BLaER1 (cell line): ENCODE measurements around the gene GZF1.

ENCODE experiments used
- H3K27ac ChIP-seq: shearing (Covaris generic); formaldehyde crosslinking; 2 replicates; pipeline ENCODE4 v1.8.1; 2022
- H3K27me3 ChIP-seq: shearing (Covaris generic); formaldehyde crosslinking; 2 replicates; pipeline ENCODE4 v1.8.1; 2022
- H3K36me3 ChIP-seq: shearing (Covaris generic); formaldehyde crosslinking; 2 replicates; pipeline ENCODE4 v1.8.1; 2022
- H3K4me1 ChIP-seq: shearing (Covaris generic); formaldehyde crosslinking; 2 replicates; pipeline ENCODE4 v1.8.1; 2022
- H3K4me2 ChIP-seq: shearing (Covaris generic); formaldehyde crosslinking; 2 replicates; pipeline ENCODE4 v1.8.1; 2022
- H3K4me3 ChIP-seq: shearing (Covaris generic); formaldehyde crosslinking; 2 replicates; pipeline ENCODE4 v1.8.1; 2022
- H3K9ac ChIP-seq: shearing (Covaris generic); formaldehyde crosslinking; 2 replicates; pipeline ENCODE4 v1.8.1; 2022
- H3K9me3 ChIP-seq: shearing (Covaris generic); formaldehyde crosslinking; 2 replicates; pipeline ENCODE4 v1.8.1; 2022
- H4K20me1 ChIP-seq: shearing (Covaris generic); formaldehyde crosslinking; 2 replicates; pipeline ENCODE4 v1.8.1; 2022
- Cebpa-rat ChIP-seq: shearing (Covaris generic); IDR thresholded peaks from 2 replicates; pipeline ENCODE4 v1.8.1; 2022

GZF1 gene

GRCh38 chr20:23386304-23387117 lies 24.5 kb downstream of the GZF1 start:
- Histone ChIP-seq H3K9ac (no peak overlapping the region), H3K4me1 (peaks cover 8% of the 10 kb centered on the region), H4K20me1 (peaks cover 18% of the 10 kb centered on the region; the same call in 1 of the 2 replicates), H3K27ac (no peak overlapping the region), H3K4me2 (no peak overlapping the region), H3K27me3 (no peaks in the 10 kb centered on the region), H3K9me3 (no peaks in the 10 kb centered on the region), H3K4me3 (no peak overlapping the region), H3K36me3 (peaks cover 79% of the 10 kb centered on the region)
- no peak for TF ChIP-seq Cebpa-rat

GRCh38 chr20:23387118-23387443 lies 25.1 kb downstream of the GZF1 start:
- Histone ChIP-seq H3K9me3 (no peaks in the 10 kb centered on the region), H3K27me3 (no peaks in the 10 kb centered on the region), H3K4me3 (no peak overlapping the region), H3K9ac (no peak overlapping the region), H3K4me1 (peaks cover 2% of the 10 kb centered on the region), H3K36me3 (peaks cover 78% of the 10 kb centered on the region), H3K27ac (no peak overlapping the region), H3K4me2 (no peak overlapping the region), H4K20me1 (peaks cover 13% of the 10 kb centered on the region; the same call in 1 of the 2 replicates)
- no peak for TF ChIP-seq Cebpa-rat

- Histone ChIP-seq H3K4me3 (no peak overlapping the region), H4K20me1 (peaks cover 9% of the 10 kb centered on the region; the same call in 1 of the 2 replicates), H3K4me2 (no peak overlapping the region), H3K9me3 (no peaks in the 10 kb centered on the region), H3K27me3 (no peaks in the 10 kb centered on the region), H3K9ac (no peak overlapping the region), H3K36me3 (peaks cover 83% of the 10 kb centered on the region), H3K4me1 (no peaks in the 10 kb centered on the region), H3K27ac (no peak overlapping the region)
- no peak for TF ChIP-seq Cebpa-rat
Observed at GRCh38 chr20:23390091-23390774, 28.3 kb downstream of the GZF1 start.

GRCh38 chr20:23391707-23392310 lies 29.8 kb downstream of the GZF1 start:
- peaks cover 81% of the 10 kb centered on the region for H3K36me3 ChIP-seq

GRCh38 chr20:23393996-23394775 lies 32.2 kb downstream of the GZF1 start:
- Histone ChIP-seq H3K27ac (no peak overlapping the region), H3K27me3 (no peaks in the 10 kb centered on the region), H3K9ac (no peak overlapping the region), H3K4me2 (no peak overlapping the region), H3K4me3 (no peak overlapping the region), H3K4me1 (peaks cover 19% of the 10 kb centered on the region), H3K36me3 (peaks cover 72% of the 10 kb centered on the region), H3K9me3 (no peaks in the 10 kb centered on the region), H4K20me1 (peaks cover 31% of the 10 kb centered on the region; the same call in 1 of the 2 replicates)
- no peak for TF ChIP-seq Cebpa-rat

More at GRCh38 chr20:23391707-23392310, 29.8 kb downstream of the GZF1 start:
- H3K27me3 ChIP-seq: no peaks in the 10 kb centered on the region
- TF ChIP-seq Cebpa-rat: no peak
- H3K27ac ChIP-seq: no peak overlapping the region
- no peaks in the 10 kb centered on the region for H3K9me3 ChIP-seq
- no peak overlapping the region for H3K4me3 ChIP-seq
- peaks cover 14% of the 10 kb centered on the region; the same call in 1 of the 2 replicates for H4K20me1 ChIP-seq
- H3K9ac ChIP-seq: no peak overlapping the region
- no peaks in the 10 kb centered on the region for H3K4me1 ChIP-seq
- H3K4me2 ChIP-seq: no peak overlapping the region

- no peak overlapping the region for H3K4me3 ChIP-seq
- H3K4me2 ChIP-seq: no peak overlapping the region
- no peak overlapping the region for H3K27ac ChIP-seq
- no peak overlapping the region for H3K9ac ChIP-seq
- H3K9me3 ChIP-seq: no peaks in the 10 kb centered on the region
- peaks cover 25% of the 10 kb centered on the region for H4K20me1 ChIP-seq
- H3K27me3 ChIP-seq: no peaks in the 10 kb centered on the region
- H3K4me1 ChIP-seq: peaks cover 24% of the 10 kb centered on the region
- TF ChIP-seq Cebpa-rat: no peak
- H3K36me3 ChIP-seq: peaks cover 72% of the 10 kb centered on the region
Observed at GRCh38 chr20:23396950-23397627, 35.1 kb downstream of the GZF1 start.

- Histone ChIP-seq H3K4me3 (no peak overlapping the region), H3K4me2 (peak overlapping the region; percentile 53), H3K27ac (no peak overlapping the region), H3K27me3 (no peaks in the 10 kb centered on the region), H3K9me3 (no peaks in the 10 kb centered on the region), H3K9ac (peak overlapping the region; percentile 41; the same call in 1 of the 2 replicates), H3K4me1 (peaks cover 24% of the 10 kb centered on the region), H3K36me3 (peaks cover 72% of the 10 kb centered on the region), H4K20me1 (peaks cover 33% of the 10 kb centered on the region)
- no peak for TF ChIP-seq Cebpa-rat
Observed at GRCh38 chr20:23397961-23398360, 36.0 kb downstream of the GZF1 start.

GRCh38 chr20:23399568-23400241 lies 37.7 kb downstream of the GZF1 start:
- no peak for TF ChIP-seq Cebpa-rat
- peaks cover 56% of the 10 kb centered on the region for H3K36me3 ChIP-seq

More at GRCh38 chr20:23399568-23400241, 37.7 kb downstream of the GZF1 start:
- H3K4me3 ChIP-seq: no peak overlapping the region
- H3K4me1 ChIP-seq: peaks cover 24% of the 10 kb centered on the region
- H3K9me3 ChIP-seq: no peaks in the 10 kb centered on the region
- no peak overlapping the region for H3K27ac ChIP-seq
- H4K20me1 ChIP-seq: peaks cover 51% of the 10 kb centered on the region
- H3K9ac ChIP-seq: no peak overlapping the region
- H3K4me2 ChIP-seq: no peak overlapping the region
- no peaks in the 10 kb centered on the region for H3K27me3 ChIP-seq
